Dedifferentiated amniotic fluid mesenchymal stem cell (primary cell): ENCODE results near the gene CDC42EP3.

Experiments
- DNase-seq: peaks from one replicate; pipeline ENCODE4 v3.0.0-alpha.2; 2016; ENCODE audit errors: extremely low spot score

CDC42EP3 gene, protein sequence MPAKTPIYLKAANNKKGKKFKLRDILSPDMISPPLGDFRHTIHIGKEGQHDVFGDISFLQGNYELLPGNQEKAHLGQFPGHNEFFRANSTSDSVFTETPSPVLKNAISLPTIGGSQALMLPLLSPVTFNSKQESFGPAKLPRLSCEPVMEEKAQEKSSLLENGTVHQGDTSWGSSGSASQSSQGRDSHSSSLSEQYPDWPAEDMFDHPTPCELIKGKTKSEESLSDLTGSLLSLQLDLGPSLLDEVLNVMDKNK

GRCh38 chr2:37671009-37671815, at the start of gene CDC42EP3:
Gene CDC42EP3 (minus strand): TSS chr2:37671642. CDS start chr2:37646587, 25,055 bp downstream.
- peak; percentile 55 for DNase-seq

DNA sequence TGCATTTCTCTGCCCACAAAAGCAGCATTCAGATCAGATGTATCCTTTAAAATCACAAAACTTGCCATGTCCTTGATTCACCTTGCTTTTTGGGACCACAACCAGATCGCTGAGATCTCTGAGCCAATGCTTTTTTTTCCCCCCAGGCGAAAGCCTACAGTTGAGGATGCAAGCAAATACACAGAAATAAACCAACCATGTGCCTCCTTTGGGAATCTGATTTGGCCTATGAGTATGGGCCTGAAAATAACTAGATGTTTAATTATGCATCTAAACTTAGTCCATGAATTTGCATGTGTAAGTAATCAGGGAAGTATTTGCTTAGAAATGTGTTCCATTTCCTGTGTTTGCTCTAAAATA, 49.7 kb upstream of the CDC42EP3 start:
- peak; percentile 46 for DNase-seq

- DNase-seq, result peak; percentile 95
Measured at GRCh38 chr2:37720533-37721200, 49.2 kb upstream of the CDC42EP3 start.

- DNase-seq, result no peak
Measured at GRCh38 chr2:37718515-37719161, 47.2 kb upstream of the CDC42EP3 start.

GRCh38 chr2:37713258-37713700, 41.8 kb upstream of the CDC42EP3 start:
- peak; percentile 98 for DNase-seq

DNA sequence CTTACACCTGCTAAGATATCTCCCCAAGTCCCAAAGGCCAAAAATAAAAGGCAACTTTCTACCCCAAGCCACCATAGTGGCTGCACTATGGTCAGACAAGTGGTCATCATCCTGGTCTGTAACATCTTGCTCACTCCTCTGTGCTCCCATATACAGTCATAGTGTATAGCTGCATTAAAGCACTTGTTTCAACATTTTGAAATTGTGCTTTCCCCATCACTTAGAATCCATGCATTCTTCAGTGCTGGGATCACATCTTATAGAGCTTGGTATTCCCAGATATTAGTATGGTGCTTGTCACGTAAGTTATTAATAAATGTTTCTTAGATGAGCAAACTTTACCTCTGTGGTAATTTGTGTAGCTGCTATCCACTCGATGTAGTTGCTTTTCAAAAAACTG, 40.4 kb upstream of the CDC42EP3 start:
- peak; percentile 64 for DNase-seq

DNA sequence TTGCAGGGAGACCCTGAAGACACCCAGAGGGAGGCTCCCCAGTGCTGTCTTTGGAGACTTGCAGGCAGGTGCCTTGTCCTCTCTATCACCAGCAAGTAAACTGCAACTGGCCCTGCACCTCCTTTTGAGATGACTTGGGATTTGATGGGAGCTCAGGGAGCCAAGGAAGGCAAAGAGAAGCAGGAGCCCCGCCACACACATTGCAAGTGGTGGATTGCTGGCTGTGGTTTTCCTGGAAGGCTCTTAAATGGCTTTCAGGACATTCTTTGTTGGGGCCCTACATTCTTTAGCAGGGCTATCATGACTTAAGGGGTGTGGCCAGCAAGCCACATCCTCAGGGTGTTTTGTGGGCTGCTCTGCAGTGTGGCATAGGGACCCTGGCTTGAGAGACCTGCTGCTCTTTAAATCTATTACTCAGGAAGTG, 39.9 kb upstream of the CDC42EP3 start:
- peak; percentile 89 for DNase-seq

DNA sequence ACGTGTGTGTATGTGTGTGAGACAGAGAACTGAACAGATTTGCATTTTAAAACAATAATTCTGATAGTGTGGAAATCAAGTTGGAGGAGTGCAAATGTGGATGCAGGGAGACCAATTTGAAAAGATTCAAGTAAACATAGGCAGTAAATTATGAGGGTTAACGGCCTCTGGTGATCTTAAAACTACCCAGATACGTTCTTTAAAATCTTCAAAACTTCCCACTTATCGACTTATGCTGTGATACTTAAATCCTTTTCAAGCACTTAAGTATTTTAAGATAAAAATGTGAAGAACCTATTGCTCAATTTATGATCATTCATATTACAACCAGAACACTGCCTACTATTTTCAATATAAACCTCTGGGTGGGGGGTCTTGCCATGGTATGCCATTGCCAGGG, 37.7 kb upstream of the CDC42EP3 start:
- no peak for DNase-seq

DNA sequence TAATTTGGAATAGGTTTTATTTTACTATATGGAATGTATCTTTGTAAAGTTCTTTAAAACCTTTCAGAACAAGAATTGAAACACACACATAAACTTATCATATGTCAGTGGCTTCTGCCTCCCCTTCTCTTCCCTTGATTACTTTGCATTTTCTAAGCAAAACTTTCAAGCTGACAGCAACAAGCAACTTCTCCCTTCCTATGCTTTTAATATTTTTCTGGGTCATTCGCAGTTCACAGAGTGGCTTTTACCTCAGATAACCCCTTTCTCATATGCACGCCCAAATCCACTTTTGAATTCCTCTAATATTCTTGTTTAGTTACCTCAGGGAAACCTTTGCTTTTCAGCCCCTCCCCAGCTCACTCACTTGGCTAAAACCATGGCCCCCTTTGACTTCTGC, 36.7 kb upstream of the CDC42EP3 start:
- no peak for DNase-seq

DNA sequence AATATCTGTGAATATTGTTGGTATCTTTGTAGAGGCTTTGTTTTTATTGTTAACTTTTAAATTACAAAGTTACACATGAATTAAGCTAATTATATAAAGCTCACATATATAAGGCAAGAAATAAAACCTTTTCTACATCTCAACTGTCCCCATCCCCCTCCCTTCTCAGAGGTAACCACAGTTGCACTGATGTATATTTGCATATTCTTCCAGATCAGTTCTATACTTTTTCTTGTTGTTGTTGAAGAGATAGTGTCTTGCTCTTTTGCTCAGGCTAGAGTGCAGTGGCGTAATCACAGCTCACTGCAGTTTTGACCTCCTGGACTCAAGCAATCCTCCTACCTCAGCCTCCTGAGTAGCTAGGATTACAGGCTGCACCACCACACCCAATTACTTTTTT, 36.0 kb upstream of the CDC42EP3 start:
- no peak for DNase-seq

DNA sequence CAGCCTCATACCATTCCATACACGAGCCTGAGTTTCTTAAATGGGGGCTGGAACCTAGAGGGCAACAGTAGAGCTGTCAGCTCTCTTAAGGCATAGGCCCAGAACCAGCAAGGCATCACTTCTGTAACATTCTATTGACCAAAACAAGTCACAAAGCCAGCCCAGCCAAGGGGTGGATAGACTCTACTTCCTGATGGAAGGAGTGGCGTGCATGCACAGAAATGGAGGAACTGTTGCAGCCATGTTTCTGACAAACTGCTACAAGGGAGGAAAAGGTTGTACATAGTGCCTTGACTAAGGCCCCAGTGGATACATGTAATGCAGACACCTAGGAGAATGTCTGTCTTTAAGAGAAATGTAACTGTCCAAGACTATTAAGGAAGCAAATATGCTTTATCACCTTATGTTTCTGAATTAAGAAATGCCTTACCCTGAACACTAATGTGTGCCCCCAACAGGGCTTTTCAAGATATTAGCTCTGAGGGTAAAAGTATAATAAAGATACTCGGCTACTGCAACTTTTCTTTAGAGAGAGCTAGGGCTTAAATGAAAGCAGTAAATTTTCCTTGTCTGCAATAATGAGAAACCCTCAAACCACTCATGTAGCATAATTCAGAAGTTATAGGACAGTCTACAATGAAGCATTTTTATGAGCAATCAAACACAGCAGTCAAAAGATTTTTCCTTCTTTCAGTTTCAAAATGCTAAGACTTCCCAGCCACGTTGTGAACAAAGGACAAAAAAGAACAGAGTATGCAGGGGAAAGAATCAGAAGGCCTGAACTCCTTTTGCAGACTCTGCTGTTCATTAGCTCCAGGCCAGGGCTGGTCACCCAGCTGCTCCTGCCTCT, 35.1 kb upstream of the CDC42EP3 start:
- DNase-seq, result no peak

DNA sequence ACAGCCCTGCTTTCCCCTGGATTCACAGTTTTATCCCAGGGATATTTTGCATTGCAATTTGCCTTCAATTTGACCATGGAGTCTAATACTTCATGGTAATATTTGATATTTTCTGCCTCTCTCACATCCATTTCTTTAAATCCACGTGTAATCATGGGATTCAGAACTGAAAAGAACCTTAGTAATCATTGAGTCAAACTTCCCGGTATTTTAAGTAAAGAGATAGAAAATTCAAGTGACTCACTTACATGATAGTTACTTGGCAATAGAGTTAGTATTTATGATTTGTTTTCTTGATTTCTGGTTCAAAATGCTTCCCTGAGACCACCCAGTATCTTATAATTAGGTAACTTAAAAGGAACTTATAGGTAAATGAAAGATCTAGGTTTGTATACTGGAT, 33.7 kb upstream of the CDC42EP3 start:
- DNase-seq, result no peak

DNA sequence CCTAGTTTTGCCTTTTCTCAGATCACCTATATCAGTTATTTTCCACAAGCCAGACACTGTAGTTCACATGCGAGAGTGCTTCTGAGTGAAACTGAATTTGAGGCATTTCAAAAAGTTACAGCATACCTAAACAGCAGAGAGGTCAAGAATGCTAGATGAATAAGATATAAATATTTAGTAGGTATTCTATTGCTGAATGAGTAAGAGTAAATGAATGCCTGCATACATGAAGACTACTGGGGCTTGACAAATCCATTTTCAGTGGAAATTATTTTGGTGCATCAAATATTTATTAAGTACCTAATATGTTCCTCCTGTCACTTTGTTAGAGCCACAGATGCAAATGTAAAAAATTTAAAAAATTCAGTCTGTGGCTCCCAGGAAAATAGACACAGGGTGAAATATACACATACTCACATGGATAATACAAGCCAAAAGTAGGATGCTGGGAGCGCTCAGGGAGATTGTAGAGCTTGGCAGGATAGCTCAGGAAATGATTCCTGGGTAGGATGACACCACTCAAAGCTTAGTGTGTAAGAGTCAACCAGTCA, 27.6 kb upstream of the CDC42EP3 start:
- DNase-seq, result peak; percentile 48

DNA sequence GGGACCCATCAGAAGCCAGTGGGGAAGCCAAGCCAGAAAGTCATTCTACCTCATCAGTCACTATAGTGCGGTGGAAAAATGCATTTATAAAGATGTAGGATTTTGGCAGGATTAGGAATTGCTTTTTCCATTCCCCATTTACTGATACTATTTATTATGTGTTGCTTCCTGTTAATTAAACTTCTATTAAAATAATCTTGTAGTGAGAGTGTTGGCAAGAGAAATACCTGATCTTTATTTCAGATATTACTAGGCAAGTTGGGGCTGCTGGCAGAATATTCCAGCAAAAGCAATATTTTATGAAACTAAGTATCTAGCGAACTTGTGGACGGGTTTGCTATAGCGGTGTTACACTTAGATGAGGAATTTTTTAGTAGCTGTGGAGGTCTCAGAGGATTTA, 23.9 kb upstream of the CDC42EP3 start:
- DNase-seq, result no peak

DNA sequence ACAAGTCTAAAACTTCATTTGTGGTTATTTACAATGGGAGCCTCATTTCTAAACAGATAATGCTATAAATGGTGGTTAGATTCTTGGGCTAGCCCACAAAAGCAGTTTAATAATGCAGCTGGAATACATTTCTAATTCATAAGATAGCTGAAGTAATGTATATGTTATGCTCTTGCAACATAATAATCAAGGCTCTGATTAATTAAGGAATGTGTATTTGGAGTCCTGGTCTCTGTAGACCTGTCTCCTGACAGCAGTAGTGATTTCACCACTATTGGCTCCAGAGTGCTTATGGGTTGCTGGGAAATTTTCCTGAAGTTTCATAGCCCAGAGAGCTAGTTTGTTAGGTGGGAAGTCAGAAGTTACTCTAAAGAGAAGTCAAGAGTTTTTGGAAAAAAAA, 21.3 kb upstream of the CDC42EP3 start:
- DNase-seq, result no peak

DNA sequence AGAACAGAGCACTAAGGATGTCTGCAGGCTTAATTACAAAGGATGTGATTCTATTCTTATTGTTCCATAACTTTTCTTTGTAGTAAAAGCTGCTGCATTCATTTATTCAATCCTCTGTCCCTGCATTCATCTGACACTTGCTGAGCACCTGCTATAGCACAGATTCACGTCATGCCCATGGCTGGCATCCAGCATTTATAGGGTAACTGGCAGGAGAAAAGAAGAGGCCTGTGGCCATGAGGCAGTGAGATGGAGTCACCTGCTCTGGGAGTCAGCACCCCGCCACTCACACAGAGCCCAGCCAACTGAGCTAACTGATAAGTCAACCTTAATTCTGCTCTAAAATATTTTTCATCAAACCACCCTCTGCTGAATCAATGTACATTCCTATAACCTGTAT, 18.3 kb upstream of the CDC42EP3 start:
- no peak for DNase-seq

- no peak for DNase-seq
Measured at GRCh38 chr2:37688771-37689468, 17.5 kb upstream of the CDC42EP3 start.

GRCh38 chr2:37686792-37687526, 15.5 kb upstream of the CDC42EP3 start:
- DNase-seq, result no peak

DNA sequence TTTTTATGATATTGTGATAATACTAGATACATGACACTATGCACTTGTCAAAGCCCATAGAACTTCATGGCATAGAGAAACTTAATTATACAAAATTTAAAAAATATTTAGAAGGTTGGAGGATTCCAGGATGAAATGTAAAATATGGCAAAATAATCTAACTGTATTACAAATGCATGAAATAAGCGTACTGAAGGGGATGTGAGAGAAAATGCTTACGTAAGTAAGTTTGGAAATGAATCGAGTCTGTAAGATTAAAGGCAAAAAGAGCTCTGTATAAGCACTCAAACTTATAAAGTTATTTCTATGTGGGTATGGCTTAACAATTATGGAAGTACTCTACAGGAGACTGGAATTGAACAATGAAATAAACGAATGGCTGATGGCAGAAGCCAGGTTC, 13.4 kb upstream of the CDC42EP3 start:
- DNase-seq, result no peak
